Osteocyte (in vitro differentiated cells): ENCODE measurements around the gene PRRG4. TPM values are rescaled to one million over a fixed set of nuclear protein-coding genes. Genes with fewer than 3 reads are reported as not detected.

Experiments
- DNase-seq: peaks from one replicate; pipeline ENCODE4 v3.0.0; 2021; ENCODE audit warnings: mixed read lengths; ENCODE audit not compliant: unreplicated experiment; ENCODE audit errors: extremely low spot score
- H3K27ac Mint-ChIP-seq: one replicate; pipeline ENCODE4 v1.8.0; 2021; ENCODE audit warnings: mild to moderate bottlenecking, mixed read lengths; ENCODE audit not compliant: unreplicated experiment
- H3K27me3 Mint-ChIP-seq: one replicate; pipeline ENCODE4 v1.8.0; 2021; ENCODE audit warnings: mixed read lengths; ENCODE audit not compliant: unreplicated experiment
- H3K36me3 Mint-ChIP-seq: one replicate; pipeline ENCODE4 v1.8.0; 2021; ENCODE audit warnings: mixed read lengths; ENCODE audit not compliant: unreplicated experiment
- H3K4me1 Mint-ChIP-seq: one replicate; pipeline ENCODE4 v1.8.0; 2021; ENCODE audit warnings: mixed read lengths; ENCODE audit not compliant: unreplicated experiment
- H3K4me3 Mint-ChIP-seq: one replicate; pipeline ENCODE4 v1.8.0; 2021; ENCODE audit warnings: mild to moderate bottlenecking, moderate library complexity, mixed read lengths; ENCODE audit not compliant: unreplicated experiment
- H3K9me3 Mint-ChIP-seq: one replicate; pipeline ENCODE4 v1.8.0; 2021; ENCODE audit warnings: mixed read lengths; ENCODE audit not compliant: unreplicated experiment
- CTCF ChIP-seq: fragments of 200-600 bp; sonication (generic); IDR thresholded peaks from 2 replicates; pipeline ENCODE4 v1.5.0; 2021; ENCODE audit warnings: antibody characterized with exemption, mild to moderate bottlenecking, moderate library complexity
- total RNA-seq: library from RNA; stranded (reverse); gene quantifications from 2 replicates; pipeline ENCODE4 v1.2.1, GENCODE V29; 2021

Gene PRRG4
- total RNA-seq, 1 donor from 2014 or later = not detected

- no peaks in the 10 kb centered on the region for H3K4me1 Mint-ChIP-seq
- H3K4me3 Mint-ChIP-seq = no peak overlapping the region
- H3K27ac Mint-ChIP-seq = no peak overlapping the region
- no peak for DNase-seq
- no peaks in the 10 kb centered on the region for H3K36me3 Mint-ChIP-seq
- H3K9me3 Mint-ChIP-seq = peaks cover 7% of the 10 kb centered on the region
- H3K27me3 Mint-ChIP-seq = peaks cover 37% of the 10 kb centered on the region
- no peak for TF ChIP-seq CTCF
Observed at GRCh38 chr11:32874132-32874531, 44.4 kb downstream of the PRRG4 start.

GRCh38 chr11:32881286-32881685, 51.6 kb downstream of the PRRG4 start:
- H3K36me3 Mint-ChIP-seq = no peaks in the 10 kb centered on the region
- DNase-seq = no peak
- H3K9me3 Mint-ChIP-seq = no peaks in the 10 kb centered on the region
- H3K27me3 Mint-ChIP-seq = peaks cover 27% of the 10 kb centered on the region
- no peaks in the 10 kb centered on the region for H3K4me1 Mint-ChIP-seq
- H3K27ac Mint-ChIP-seq = no peak overlapping the region
- TF ChIP-seq CTCF = no peak
- no peak overlapping the region for H3K4me3 Mint-ChIP-seq

- Mint-ChIP-seq H3K36me3 (no peaks in the 10 kb centered on the region), H3K27ac (no peak overlapping the region), H3K4me1 (no peaks in the 10 kb centered on the region), H3K27me3 (peaks cover 23% of the 10 kb centered on the region), H3K9me3 (no peaks in the 10 kb centered on the region), H3K4me3 (no peak overlapping the region)
- no peak for DNase-seq
- no peak for TF ChIP-seq CTCF
Observed at GRCh38 chr11:32883421-32883820, 53.7 kb downstream of the PRRG4 start.

- Mint-ChIP-seq H3K9me3 (no peaks in the 10 kb centered on the region), H3K27ac (no peak overlapping the region), H3K27me3 (peaks cover 19% of the 10 kb centered on the region), H3K4me3 (no peak overlapping the region), H3K4me1 (peaks cover 5% of the 10 kb centered on the region), H3K36me3 (no peaks in the 10 kb centered on the region)
- TF ChIP-seq CTCF = no peak
- no peak for DNase-seq
Observed at GRCh38 chr11:32884023-32884422, 54.3 kb downstream of the PRRG4 start.

- no peaks in the 10 kb centered on the region for H3K9me3 Mint-ChIP-seq
- no peak for DNase-seq
- H3K4me3 Mint-ChIP-seq = no peak overlapping the region
- H3K27ac Mint-ChIP-seq = no peak overlapping the region
- H3K27me3 Mint-ChIP-seq = peaks cover 19% of the 10 kb centered on the region
- TF ChIP-seq CTCF = peak; percentile 51
- peaks cover 6% of the 10 kb centered on the region for H3K4me1 Mint-ChIP-seq
- H3K36me3 Mint-ChIP-seq = no peaks in the 10 kb centered on the region
Observed at GRCh38 chr11:32884770-32885384, 55.1 kb downstream of the PRRG4 start.
